Neural cell (in vitro differentiated cells): Measurements from ENCODE around the gene RTN4. TPM values are rescaled to one million over a fixed set of nuclear protein-coding genes. Genes with fewer than 3 reads are reported as not detected.

Source experiments
- H2AFZ ChIP-seq: fragments of 200-600, 300-800 bp; sonication (generic), shearing (Covaris generic); 2 replicates; pipeline ENCODE4 v1.6.0; 2014; ENCODE audit warnings: low read depth, mild to moderate bottlenecking, antibody characterized with exemption, low read length, moderate library complexity
- H3F3A ChIP-seq: fragments of 200-600 bp; shearing (Covaris generic); 2 replicates; pipeline ENCODE4 v1.6.1; 2016; ENCODE audit warnings: mild to moderate bottlenecking, moderate library complexity, mixed read lengths, antibody characterized with exemption, low read length; ENCODE audit not compliant: insufficient read depth, poor library complexity, severe bottlenecking
- H3K27ac ChIP-seq: fragments of 200-600, 300-800 bp; sonication (generic), shearing (Covaris generic); 2 replicates; pipeline ENCODE4 v1.5.1; 2014; ENCODE audit warnings: mild to moderate bottlenecking, low read length, moderate library complexity
- H3K27me3 ChIP-seq: fragments of 300-800, 200-600 bp; sonication (generic), shearing (Covaris generic); 2 replicates; pipeline ENCODE4 v1.6.0; 2014; ENCODE audit warnings: mild to moderate bottlenecking, low read depth, low read length, moderate library complexity; ENCODE audit not compliant: insufficient read depth
- H3K36me3 ChIP-seq: fragments of 300-800, 200-600 bp; sonication (generic), shearing (Covaris generic); 2 replicates; pipeline ENCODE4 v1.5.1; 2014; ENCODE audit warnings: mild to moderate bottlenecking, antibody characterized with exemption, low read length, moderate library complexity; ENCODE audit not compliant: insufficient read depth
- H3K4me2 ChIP-seq: fragments of 300-800, 200-600 bp; sonication (generic), shearing (Covaris generic); 2 replicates; pipeline ENCODE4 v1.6.0; 2014; ENCODE audit warnings: mild to moderate bottlenecking, low read length
- H3K4me3 ChIP-seq: fragments of 300-800, 200-600 bp; sonication (generic), shearing (Covaris generic); 2 replicates; pipeline ENCODE4 v1.5.1; 2014; ENCODE audit warnings: mild to moderate bottlenecking, low read length, moderate library complexity
- H3K79me2 ChIP-seq: fragments of 200-600 bp; shearing (Covaris generic); replicated peaks from 2 replicates; pipeline ENCODE4 v1.6.0; 2014; ENCODE audit warnings: mild to moderate bottlenecking, low read length, moderate library complexity; ENCODE audit not compliant: insufficient read depth
- H3K9ac ChIP-seq: fragments of 300-800, 200-600 bp; sonication (generic), shearing (Covaris generic); 2 replicates; pipeline ENCODE4 v1.6.1; 2016; ENCODE audit warnings: mild to moderate bottlenecking, low read length, mixed read lengths
- H3K9me2 ChIP-seq: fragments of 200-600 bp; shearing (Covaris generic); 2 replicates; pipeline ENCODE4 v1.6.1; 2016; ENCODE audit warnings: mild to moderate bottlenecking, low read length, mixed read lengths; ENCODE audit not compliant: insufficient read depth
- H3K9me3 ChIP-seq: fragments of 200-600, 300-800 bp; sonication (generic), shearing (Covaris generic); 2 replicates; pipeline ENCODE4 v1.6.1; 2016; ENCODE audit warnings: mild to moderate bottlenecking, mixed run types, low read length, moderate library complexity, mixed read lengths
- H4K20me1 ChIP-seq: fragments of 200-600 bp; shearing (Covaris generic); 2 replicates; pipeline ENCODE4 v1.6.1; 2016; ENCODE audit warnings: mild to moderate bottlenecking, mixed run types; ENCODE audit not compliant: insufficient read depth
- CTCF ChIP-seq: fragments of 450-650 bp; IDR thresholded peaks from 2 replicates; pipeline ENCODE4 v1.5.1; 2014; ENCODE audit warnings: antibody characterized with exemption, mild to moderate bottlenecking, moderate library complexity; ENCODE audit not compliant: poor library complexity, severe bottlenecking
- EP300 ChIP-seq: fragments of 450-650 bp; conservative IDR thresholded peaks from 2 replicates; pipeline ENCODE4 v1.6.1; 2014; ENCODE audit warnings: antibody characterized with exemption, mild to moderate bottlenecking, moderate library complexity; ENCODE audit not compliant: poor library complexity, severe bottlenecking
- EZH2 ChIP-seq: fragments of 200-600, 300-800 bp; shearing (Covaris generic), sonication (generic); IDR thresholded peaks from 2 replicates; pipeline ENCODE4 v1.6.1; 2014; ENCODE audit warnings: antibody characterized with exemption, low read length, borderline replicate concordance, mild to moderate bottlenecking; ENCODE audit not compliant: insufficient read depth, poor library complexity, severe bottlenecking
- MXI1 ChIP-seq: fragments of 450-650 bp; conservative IDR thresholded peaks from 2 replicates; pipeline ENCODE4 v1.6.1; 2014; ENCODE audit warnings: antibody characterized with exemption, mild to moderate bottlenecking; ENCODE audit not compliant: poor library complexity, severe bottlenecking
- POLR2AphosphoS5 ChIP-seq: IDR thresholded peaks from 2 replicates; pipeline ENCODE4 v1.6.1; 2012
- RAD21 ChIP-seq: fragments of 450-650 bp; conservative IDR thresholded peaks from 2 replicates; pipeline ENCODE4 v1.6.1; 2014; ENCODE audit warnings: antibody characterized with exemption, mild to moderate bottlenecking, moderate library complexity
- SMC3 ChIP-seq: fragments of 450-650 bp; conservative IDR thresholded peaks from 2 replicates; pipeline ENCODE4 v1.6.1; 2014; ENCODE audit warnings: antibody characterized with exemption, mild to moderate bottlenecking, moderate library complexity; ENCODE audit not compliant: poor library complexity
- TAF1 ChIP-seq: IDR thresholded peaks from 2 replicates; pipeline ENCODE4 v1.6.1; 2012; ENCODE audit warnings: low read depth
- polyA plus RNA-seq: library from polyadenylated mRNA; depleted of rRNA; stranded (reverse); fragments of >200 nt; gene quantifications from 2 replicates; pipeline ENCODE4 v1.2.3, GENCODE V29; 2014
- TF ChIP-seq, protein P1 (sequence below): IDR thresholded peaks from 2 replicates; pipeline ENCODE4 v1.6.1; 2012; ENCODE audit warnings: borderline replicate concordance

The RTN4 gene
- polyA plus RNA-seq, 1 donor from 2014 or later, result 582 TPM

DNA sequence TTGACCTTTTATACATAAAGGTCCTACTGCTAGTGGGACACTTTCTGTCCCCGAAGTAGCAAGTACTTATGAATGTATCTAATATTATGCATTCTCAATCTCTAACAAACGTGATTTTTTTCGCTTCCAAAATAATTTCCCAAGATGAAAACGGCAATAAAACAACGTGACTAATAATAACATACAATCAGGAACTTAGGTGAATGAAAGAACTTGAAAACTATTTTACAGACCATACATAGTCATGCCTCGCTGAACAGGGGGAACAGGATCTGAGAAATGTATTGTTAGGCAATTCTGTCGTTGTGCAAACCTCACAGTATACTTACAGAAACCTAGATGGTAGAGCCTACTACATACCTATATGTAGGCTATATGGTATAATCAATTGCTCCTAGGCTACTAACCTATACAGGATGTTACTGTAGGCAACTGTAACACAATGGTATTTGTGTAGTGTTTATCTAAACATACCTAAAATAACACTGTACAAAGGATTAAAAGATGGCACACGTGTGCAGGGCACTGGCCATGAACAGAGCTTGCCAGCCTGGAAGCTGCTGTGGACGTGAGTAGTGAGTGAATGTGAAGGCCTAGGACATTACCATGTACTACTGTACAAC is 2.5 kb downstream of the RTN4 start:
- H3K79me2 ChIP-seq, result peaks cover 74% of the 10 kb centered on the region
- H3K36me3 ChIP-seq, result no peaks in the 10 kb centered on the region
- H3K9me2 ChIP-seq, result no peaks in the 10 kb centered on the region
- H3F3A ChIP-seq, result peaks cover 4% of the 10 kb centered on the region
- peak overlapping the region; percentile 74 for H3K4me2 ChIP-seq
- peak overlapping the region; percentile 100 for H3K9ac ChIP-seq
- H3K9me3 ChIP-seq, result no peaks in the 10 kb centered on the region
- peak overlapping the region; percentile 91 for H3K4me3 ChIP-seq
- H3K27me3 ChIP-seq, result no peaks in the 10 kb centered on the region
- H4K20me1 ChIP-seq, result peaks cover 54% of the 10 kb centered on the region
- no peak overlapping the region for H2AFZ ChIP-seq
- TF ChIP-seq EZH2 (no peak), MXI1 (peak; percentile 12)
- peak overlapping the region; percentile 98 for H3K27ac ChIP-seq

DNA sequence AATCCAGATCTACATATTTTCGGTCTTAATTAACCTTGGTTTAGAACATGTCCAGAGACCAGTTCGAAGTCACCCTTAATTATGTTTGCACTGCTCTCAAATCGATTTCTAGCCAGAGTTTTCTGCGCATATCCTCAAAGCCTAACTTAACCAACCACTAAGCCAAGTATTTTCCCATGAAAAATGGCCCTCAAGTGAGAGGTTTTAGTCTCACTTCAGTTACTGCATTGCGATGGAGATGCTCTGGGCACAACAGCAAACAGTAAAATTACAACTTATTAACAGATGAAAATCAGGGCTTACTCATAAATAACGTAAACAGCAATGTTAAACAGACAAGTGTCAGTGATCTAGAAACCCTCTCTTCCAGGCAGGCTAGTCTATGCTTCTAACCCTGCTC is 4.5 kb downstream of the RTN4 start:
- no peaks in the 10 kb centered on the region for H3K36me3 ChIP-seq
- TF ChIP-seq CTCF (no peak), TAF1 (no peak), RAD21 (no peak), SMC3 (no peak), MXI1 (no peak), EP300 (no peak), EZH2 (no peak), POLR2AphosphoS5 (no peak)
- TF ChIP-seq, protein P1, sequence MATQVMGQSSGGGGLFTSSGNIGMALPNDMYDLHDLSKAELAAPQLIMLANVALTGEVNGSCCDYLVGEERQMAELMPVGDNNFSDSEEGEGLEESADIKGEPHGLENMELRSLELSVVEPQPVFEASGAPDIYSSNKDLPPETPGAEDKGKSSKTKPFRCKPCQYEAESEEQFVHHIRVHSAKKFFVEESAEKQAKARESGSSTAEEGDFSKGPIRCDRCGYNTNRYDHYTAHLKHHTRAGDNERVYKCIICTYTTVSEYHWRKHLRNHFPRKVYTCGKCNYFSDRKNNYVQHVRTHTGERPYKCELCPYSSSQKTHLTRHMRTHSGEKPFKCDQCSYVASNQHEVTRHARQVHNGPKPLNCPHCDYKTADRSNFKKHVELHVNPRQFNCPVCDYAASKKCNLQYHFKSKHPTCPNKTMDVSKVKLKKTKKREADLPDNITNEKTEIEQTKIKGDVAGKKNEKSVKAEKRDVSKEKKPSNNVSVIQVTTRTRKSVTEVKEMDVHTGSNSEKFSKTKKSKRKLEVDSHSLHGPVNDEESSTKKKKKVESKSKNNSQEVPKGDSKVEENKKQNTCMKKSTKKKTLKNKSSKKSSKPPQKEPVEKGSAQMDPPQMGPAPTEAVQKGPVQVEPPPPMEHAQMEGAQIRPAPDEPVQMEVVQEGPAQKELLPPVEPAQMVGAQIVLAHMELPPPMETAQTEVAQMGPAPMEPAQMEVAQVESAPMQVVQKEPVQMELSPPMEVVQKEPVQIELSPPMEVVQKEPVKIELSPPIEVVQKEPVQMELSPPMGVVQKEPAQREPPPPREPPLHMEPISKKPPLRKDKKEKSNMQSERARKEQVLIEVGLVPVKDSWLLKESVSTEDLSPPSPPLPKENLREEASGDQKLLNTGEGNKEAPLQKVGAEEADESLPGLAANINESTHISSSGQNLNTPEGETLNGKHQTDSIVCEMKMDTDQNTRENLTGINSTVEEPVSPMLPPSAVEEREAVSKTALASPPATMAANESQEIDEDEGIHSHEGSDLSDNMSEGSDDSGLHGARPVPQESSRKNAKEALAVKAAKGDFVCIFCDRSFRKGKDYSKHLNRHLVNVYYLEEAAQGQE, result no peak
- H2AFZ ChIP-seq, result no peak overlapping the region
- peak overlapping the region; percentile 91 for H3K4me3 ChIP-seq
- no peaks in the 10 kb centered on the region for H3K9me3 ChIP-seq
- H4K20me1 ChIP-seq, result peaks cover 67% of the 10 kb centered on the region
- no peak overlapping the region for H3K9ac ChIP-seq
- peak overlapping the region; percentile 74 for H3K4me2 ChIP-seq
- no peaks in the 10 kb centered on the region for H3K9me2 ChIP-seq
- H3F3A ChIP-seq, result peaks cover 4% of the 10 kb centered on the region
- H3K79me2 ChIP-seq, result peaks cover 94% of the 10 kb centered on the region
- no peaks in the 10 kb centered on the region for H3K27me3 ChIP-seq
- H3K27ac ChIP-seq, result no peak overlapping the region
